HG02970 (cell line): Measurements from ENCODE around the gene FERMT1.
"Not testable (repeated sequence)": the region's sequence is repeated elsewhere in the genome, so short reads cannot be mapped to it uniquely, and the experiment has no call there.

Experiments used
- ATAC-seq: cut with Tn5 transposase; IDR thresholded peaks from one replicate; pipeline ENCODE4 v1.9.1; 2021; ENCODE audit warnings: mild to moderate bottlenecking, moderate library complexity, moderate number of reproducible peaks; ENCODE audit not compliant: unreplicated experiment, low FRiP score

FERMT1 gene

GRCh38 chr20:6074784-6075183, 48.0 kb downstream of the FERMT1 start:
- no peak for ATAC-seq

GRCh38 chr20:6074145-6074561, 48.7 kb downstream of the FERMT1 start:
- ATAC-seq, result no peak

GRCh38 chr20:6070829-6071695, 51.8 kb downstream of the FERMT1 start:
- ATAC-seq, result no peak

- ATAC-seq, result no peak
These were observed 53.2 kb downstream of the FERMT1 start for GRCh38 chr20:6069669-6070068.

GRCh38 chr20:6067763-6068318, 55.0 kb downstream of the FERMT1 start:
- ATAC-seq, result no peak

GRCh38 chr20:6066582-6066981, 56.2 kb downstream of the FERMT1 start:
- ATAC-seq, result no peak

GRCh38 chr20:6061544-6061943, 61.3 kb downstream of the FERMT1 start:
- no peak for ATAC-seq

GRCh38 chr20:6060213-6060612, 62.6 kb downstream of the FERMT1 start:
- ATAC-seq, result no peak

GRCh38 chr20:6058684-6059295, 64.0 kb downstream of the FERMT1 start:
- ATAC-seq, result no peak

- ATAC-seq, result no peak
These were observed 65.1 kb downstream of the FERMT1 start for GRCh38 chr20:6057691-6058090.

- ATAC-seq, result no peak
These were observed 65.7 kb downstream of the FERMT1 start for GRCh38 chr20:6057139-6057538.

- ATAC-seq, result no peak
These were observed 66.8 kb downstream of the FERMT1 start for GRCh38 chr20:6055981-6056569.

GRCh38 chr20:6055161-6055783, 67.6 kb downstream of the FERMT1 start:
- ATAC-seq, result no peak

- not testable (repeated sequence) for ATAC-seq
These were observed 68.2 kb downstream of the FERMT1 start for GRCh38 chr20:6054689-6055051.

GRCh38 chr20:6053776-6054688, 68.8 kb downstream of the FERMT1 start, which contains the start of gene LRRN4:
TSS of gene LRRN4 (minus strand) at chr20:6054060. CDS start at chr20:6052799, 1,261 bp downstream.
- ATAC-seq, result no peak

GRCh38 chr20:6053064-6053775, 69.6 kb downstream of the FERMT1 start:
- no peak for ATAC-seq

- no peak for ATAC-seq
These were observed 71.3 kb downstream of the FERMT1 start for GRCh38 chr20:6051505-6051904.

- no peak for ATAC-seq
These were observed 74.4 kb downstream of the FERMT1 start for GRCh38 chr20:6048391-6048790.

GRCh38 chr20:6046432-6046831, 76.4 kb downstream of the FERMT1 start:
- no peak for ATAC-seq
